HG03442 (cell line): Measurements from ENCODE around the gene SLC38A2.
A peak's percentile ranks its signal among the peaks of the same experiment; 100 is the strongest.
"Not testable (repeated sequence)": the region's sequence is repeated elsewhere in the genome, so short reads cannot be mapped to it uniquely, and the experiment has no call there.

ENCODE experiments used
- ATAC-seq: cut with Tn5 transposase; IDR thresholded peaks from one replicate; pipeline ENCODE4 v1.9.1; 2021; ENCODE audit warnings: mild to moderate bottlenecking, moderate library complexity; ENCODE audit not compliant: unreplicated experiment

The SLC38A2 gene

GRCh38 chr12:46372544-46373300, at the start of gene SLC38A2:
TSS of gene SLC38A2 (minus strand) at chr12:46372773. CDS start at chr12:46371293, 1,480 bp downstream.
- ATAC-seq: peak; percentile 86

- ATAC-seq: no peak
These were observed 47.1 kb upstream of the SLC38A2 start for GRCh38 chr12:46419675-46420074.

GRCh38 chr12:46415552-46415951, 43.0 kb upstream of the SLC38A2 start:
- no peak for ATAC-seq

DNA sequence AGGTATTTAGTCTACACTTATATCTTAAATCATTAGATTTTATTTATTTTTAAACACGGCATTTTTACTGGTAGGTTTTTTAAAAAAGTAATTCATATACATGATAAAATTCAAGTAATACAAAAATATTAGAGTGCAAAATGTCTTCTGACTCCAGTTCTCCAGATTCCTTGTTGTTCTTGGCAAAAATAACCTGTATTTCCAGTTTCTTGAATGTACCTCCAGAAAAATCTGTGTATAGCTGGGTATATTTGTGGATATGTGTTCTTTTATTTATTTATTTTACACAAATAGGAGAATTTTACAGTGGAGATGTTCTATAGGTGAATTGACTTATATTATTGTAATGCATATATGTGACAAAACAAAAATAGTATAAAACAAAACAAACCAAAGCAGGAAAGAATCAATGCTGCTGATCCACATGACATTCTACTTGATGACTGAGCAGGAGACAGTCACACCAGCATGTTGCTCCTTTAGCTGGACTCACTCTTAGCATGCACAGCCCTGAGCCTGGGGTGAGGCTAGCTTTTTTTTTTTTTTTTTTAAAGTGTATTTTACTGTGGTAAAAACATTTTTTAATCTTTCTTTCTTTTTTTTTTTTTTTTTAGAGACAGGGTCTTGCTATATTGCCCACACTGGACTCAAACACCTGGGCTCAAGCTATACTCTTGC, 42.2 kb upstream of the SLC38A2 start:
- ATAC-seq: no peak

DNA sequence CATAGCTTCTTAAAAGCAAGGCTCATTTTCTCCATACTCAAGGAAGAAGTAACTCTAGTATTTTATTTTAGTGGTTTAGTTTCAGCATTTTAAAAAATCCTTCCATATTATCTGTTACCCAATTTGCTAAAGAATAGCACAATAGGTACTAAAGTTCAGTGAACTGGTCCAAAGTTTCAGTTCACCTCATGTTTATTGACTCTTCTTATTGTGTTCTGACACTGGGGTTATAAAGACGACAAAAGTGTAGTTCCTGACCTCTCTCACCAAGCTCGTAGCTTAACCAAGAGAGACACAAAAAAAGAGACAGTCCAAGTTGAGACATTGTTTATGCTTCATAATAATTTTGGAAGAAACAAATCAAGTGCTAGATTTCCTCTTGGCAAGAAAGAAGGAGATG, 40.8 kb upstream of the SLC38A2 start:
- no peak for ATAC-seq

DNA sequence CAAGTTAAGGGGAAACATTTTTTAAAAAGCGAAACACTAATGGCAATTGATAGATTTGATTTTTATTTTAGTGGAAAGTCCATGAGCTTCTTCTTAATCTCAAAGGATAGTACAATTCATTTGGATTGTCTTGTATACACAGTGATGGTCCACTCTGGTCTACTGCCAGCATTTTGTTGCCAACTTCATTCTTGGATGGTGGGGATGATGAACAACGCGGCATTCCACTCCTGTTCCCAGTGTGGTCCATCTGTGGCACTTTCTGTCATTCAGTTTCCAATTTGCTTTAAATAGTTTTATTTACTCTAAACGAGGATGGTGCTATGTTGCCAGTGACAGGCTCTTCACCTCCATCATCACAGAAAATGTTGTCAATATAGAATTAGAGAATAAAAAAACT, 40.3 kb upstream of the SLC38A2 start:
- ATAC-seq: no peak

GRCh38 chr12:46410495-46410894, 37.9 kb upstream of the SLC38A2 start:
- ATAC-seq: no peak

DNA sequence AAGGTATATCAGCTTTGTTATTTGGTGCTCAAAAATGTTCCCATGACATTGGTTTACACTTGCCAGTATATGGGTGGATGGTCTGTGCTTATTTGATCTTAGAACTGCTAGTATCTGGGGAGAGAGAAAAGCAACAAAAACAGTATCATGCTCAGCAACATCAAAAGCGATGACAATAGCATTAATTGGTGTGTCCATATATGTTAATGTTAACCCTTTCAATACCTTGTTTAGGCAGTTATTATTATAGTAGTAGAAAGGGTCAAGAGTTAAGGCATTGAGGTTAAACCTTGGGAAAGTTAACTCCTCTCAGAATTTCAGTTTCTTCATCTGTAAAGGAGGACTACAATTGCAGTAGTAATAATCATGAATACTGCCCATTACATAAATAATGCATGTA, 37.4 kb upstream of the SLC38A2 start:
- ATAC-seq: no peak

- no peak for ATAC-seq
These were observed 36.8 kb upstream of the SLC38A2 start for GRCh38 chr12:46409342-46409741.

DNA sequence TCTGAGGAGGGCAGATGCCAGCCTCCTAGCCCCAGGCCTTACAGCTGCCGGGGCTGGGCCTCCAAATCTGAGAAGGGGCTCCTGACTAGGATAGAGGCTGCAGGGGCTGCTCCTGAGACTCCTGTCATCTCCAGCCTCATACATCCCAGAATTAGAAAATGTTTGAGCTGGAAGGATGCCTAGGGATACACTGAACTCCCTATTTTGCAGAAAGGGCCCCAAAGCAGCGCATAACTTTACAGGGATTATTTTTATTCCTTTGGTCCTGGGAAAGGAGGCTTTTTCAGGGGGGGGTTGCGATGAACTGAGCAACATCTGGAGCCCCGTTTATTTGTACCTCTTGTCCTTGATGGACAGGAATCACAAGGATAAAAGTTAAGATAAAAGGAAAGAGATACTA, 35.9 kb upstream of the SLC38A2 start:
- ATAC-seq: no peak

- ATAC-seq: no peak
These were observed 34.8 kb upstream of the SLC38A2 start for GRCh38 chr12:46407361-46407760.

GRCh38 chr12:46406352-46407027, 33.9 kb upstream of the SLC38A2 start:
- ATAC-seq: no peak

GRCh38 chr12:46404733-46405132, 32.2 kb upstream of the SLC38A2 start:
- ATAC-seq: no peak

DNA sequence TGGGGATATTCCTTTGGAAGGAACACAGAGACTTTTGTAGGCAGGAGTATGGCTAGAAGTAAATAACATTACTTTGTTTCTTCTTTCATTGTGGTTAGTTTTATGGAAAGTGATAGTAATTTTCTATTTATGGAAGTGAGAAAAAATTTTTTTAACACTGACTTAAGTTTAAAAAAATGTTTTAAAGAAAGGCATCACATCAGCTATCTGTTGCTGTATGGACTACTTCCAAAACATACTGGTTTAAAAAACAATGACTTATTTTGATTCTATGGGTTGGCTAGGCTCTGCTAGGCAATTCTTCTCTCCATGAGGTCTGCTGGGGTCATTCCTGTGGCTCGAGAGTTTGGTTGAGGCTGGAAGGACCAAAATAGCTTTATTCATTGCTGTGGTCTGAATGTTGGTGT, 31.7 kb upstream of the SLC38A2 start:
- ATAC-seq: no peak

DNA sequence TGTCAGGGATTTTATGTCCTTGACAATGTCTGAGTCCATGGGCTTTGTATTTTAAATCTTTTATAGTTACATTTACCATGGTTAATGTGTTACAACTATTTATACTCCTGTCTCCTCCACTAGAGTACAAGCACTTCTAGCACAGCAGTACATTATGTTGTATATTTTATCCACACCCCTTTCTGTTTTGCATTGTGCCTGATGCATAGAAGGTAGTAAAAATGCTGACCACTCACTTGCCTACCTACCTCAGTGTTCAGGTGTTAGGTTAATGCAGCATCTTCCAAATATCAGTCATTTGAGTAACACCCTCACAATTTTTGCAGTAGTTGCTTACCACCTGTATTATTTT, 31.1 kb upstream of the SLC38A2 start:
- no peak for ATAC-seq

GRCh38 chr12:46402941-46403718, 30.6 kb upstream of the SLC38A2 start:
- ATAC-seq: no peak

GRCh38 chr12:46402451-46402850, 29.9 kb upstream of the SLC38A2 start:
- ATAC-seq: no peak

DNA sequence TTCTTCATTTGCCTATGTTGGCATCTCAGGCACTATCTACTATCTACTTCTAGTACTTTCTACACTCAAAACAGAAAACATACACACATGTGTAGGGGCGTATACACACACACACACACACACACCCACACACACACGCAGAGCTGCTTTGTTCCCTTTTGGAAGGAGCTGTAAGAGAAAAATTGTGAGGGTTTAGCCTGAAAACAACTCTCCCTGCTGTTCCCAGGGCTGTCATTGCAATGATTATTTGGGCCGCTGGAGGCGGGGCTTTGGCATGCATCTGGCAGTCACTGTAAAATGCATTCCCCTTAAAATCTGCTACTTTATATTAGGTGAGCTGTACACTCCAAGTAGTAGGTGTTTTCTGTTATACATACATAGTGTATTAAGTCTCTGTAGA, 29.1 kb upstream of the SLC38A2 start:
- ATAC-seq: no peak

DNA sequence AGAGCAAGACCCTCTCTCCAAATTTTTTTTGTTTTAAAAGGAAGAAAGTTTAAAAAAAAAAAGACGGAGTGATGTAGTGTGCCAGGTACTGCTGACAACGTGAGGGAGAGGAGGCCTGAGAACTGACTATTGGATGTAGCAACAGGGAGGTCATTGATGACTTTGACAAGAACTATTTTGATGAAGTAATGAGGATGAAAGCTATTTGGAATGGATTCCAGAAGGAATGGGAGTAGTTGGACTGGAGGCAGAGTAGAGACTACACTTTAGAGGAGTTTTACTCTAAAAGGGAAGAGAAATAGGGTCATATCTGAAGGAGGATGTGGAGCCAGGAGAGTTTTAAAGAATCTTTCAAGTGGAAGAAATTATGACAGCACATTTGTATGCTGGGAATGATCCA, 27.8 kb upstream of the SLC38A2 start:
- no peak for ATAC-seq

GRCh38 chr12:46399461-46400248, 27.1 kb upstream of the SLC38A2 start:
- not testable (repeated sequence) for ATAC-seq
